ENCODE data around the gene PER1.

Gene PER1

GRCh38 chr17:8142158-8142886 lies 9.9 kb downstream of the PER1 start:
- H3K4me3 ChIP-seq (ENCODE audit: low read depth, low read length): no peak overlapping the region
- DNase-seq (ENCODE audit: low read depth): no peak
- TF ChIP-seq, protein P1, sequence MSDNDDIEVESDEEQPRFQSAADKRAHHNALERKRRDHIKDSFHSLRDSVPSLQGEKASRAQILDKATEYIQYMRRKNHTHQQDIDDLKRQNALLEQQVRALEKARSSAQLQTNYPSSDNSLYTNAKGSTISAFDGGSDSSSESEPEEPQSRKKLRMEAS (IDR thresholded peaks at IDR 0.05; ENCODE audit: low read depth, low read length): no peak
- TF ChIP-seq MYC (IDR thresholded peaks at IDR 0.05; ENCODE audit: low read depth, low read length) (no peak), POLR2A (IDR thresholded peaks at IDR 0.05; ENCODE audit: extremely low read depth, insufficient read length) (no peak)
- TF ChIP-seq, protein P2, sequence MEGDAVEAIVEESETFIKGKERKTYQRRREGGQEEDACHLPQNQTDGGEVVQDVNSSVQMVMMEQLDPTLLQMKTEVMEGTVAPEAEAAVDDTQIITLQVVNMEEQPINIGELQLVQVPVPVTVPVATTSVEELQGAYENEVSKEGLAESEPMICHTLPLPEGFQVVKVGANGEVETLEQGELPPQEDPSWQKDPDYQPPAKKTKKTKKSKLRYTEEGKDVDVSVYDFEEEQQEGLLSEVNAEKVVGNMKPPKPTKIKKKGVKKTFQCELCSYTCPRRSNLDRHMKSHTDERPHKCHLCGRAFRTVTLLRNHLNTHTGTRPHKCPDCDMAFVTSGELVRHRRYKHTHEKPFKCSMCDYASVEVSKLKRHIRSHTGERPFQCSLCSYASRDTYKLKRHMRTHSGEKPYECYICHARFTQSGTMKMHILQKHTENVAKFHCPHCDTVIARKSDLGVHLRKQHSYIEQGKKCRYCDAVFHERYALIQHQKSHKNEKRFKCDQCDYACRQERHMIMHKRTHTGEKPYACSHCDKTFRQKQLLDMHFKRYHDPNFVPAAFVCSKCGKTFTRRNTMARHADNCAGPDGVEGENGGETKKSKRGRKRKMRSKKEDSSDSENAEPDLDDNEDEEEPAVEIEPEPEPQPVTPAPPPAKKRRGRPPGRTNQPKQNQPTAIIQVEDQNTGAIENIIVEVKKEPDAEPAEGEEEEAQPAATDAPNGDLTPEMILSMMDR (IDR thresholded peaks at IDR 0.05; ENCODE audit: low read depth, low read length): no peak

DNA sequence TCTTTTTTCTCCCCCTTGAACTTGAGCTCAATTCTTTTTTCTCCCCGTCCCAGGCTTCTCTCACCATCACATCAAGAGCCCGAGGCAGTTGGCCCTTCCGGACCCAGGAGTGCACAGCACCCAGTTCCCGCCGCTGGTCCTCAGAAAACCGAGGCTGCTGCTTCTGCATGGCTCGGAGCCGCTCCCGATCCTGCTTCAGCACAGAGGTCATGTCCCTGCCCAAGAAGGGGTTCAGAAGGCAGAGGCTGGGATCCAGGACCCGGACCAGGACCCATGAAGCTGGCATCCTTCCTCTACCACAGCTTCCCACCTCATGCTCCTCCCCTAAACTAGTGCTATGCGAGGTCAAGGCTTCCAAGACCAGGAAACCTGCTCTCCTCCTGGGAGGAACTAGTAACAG lies 10.5 kb downstream of the PER1 start:
- DNase-seq (ENCODE audit: low read depth): no peak
- TF ChIP-seq POLR2A (IDR thresholded peaks at IDR 0.05; ENCODE audit: extremely low read depth, insufficient read length): no peak
- TF ChIP-seq MYC (IDR thresholded peaks at IDR 0.05; ENCODE audit: low read depth, low read length): no peak
- TF ChIP-seq, protein P1 (IDR thresholded peaks at IDR 0.05; ENCODE audit: low read depth, low read length): no peak
- TF ChIP-seq, protein P2 (IDR thresholded peaks at IDR 0.05; ENCODE audit: low read depth, low read length): no peak
- H3K4me3 ChIP-seq (ENCODE audit: low read depth, low read length): no peak overlapping the region

DNA sequence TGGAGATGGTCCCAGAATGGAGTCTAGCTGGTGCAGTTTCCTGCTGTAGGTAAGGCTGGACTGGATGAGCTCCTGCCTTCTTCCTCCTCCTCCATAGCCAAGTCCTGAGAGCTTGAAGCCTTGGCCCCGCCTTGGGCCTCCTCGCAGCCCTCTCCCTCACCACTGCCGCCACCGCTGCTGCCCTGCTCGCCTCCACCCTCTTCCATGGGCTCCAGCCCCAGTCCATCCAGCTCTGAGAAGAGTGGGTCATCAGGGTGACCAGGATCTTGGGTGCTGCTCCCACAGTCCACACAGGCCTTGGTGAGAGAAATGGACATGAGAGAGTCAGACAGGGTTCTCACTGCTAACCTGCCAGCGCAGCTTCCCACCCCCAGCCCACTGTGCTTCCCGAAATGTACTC lies 11.2 kb downstream of the PER1 start:
- no peak overlapping the region for H3K4me3 ChIP-seq (ENCODE audit: low read depth, low read length)
- DNase-seq (ENCODE audit: low read depth): no peak
- TF ChIP-seq, protein P2 (IDR thresholded peaks at IDR 0.05; ENCODE audit: low read depth, low read length): no peak
- TF ChIP-seq POLR2A (IDR thresholded peaks at IDR 0.05; ENCODE audit: extremely low read depth, insufficient read length) (no peak), MYC (IDR thresholded peaks at IDR 0.05; ENCODE audit: low read depth, low read length) (no peak)
- TF ChIP-seq, protein P1 (IDR thresholded peaks at IDR 0.05; ENCODE audit: low read depth, low read length): no peak

DNA sequence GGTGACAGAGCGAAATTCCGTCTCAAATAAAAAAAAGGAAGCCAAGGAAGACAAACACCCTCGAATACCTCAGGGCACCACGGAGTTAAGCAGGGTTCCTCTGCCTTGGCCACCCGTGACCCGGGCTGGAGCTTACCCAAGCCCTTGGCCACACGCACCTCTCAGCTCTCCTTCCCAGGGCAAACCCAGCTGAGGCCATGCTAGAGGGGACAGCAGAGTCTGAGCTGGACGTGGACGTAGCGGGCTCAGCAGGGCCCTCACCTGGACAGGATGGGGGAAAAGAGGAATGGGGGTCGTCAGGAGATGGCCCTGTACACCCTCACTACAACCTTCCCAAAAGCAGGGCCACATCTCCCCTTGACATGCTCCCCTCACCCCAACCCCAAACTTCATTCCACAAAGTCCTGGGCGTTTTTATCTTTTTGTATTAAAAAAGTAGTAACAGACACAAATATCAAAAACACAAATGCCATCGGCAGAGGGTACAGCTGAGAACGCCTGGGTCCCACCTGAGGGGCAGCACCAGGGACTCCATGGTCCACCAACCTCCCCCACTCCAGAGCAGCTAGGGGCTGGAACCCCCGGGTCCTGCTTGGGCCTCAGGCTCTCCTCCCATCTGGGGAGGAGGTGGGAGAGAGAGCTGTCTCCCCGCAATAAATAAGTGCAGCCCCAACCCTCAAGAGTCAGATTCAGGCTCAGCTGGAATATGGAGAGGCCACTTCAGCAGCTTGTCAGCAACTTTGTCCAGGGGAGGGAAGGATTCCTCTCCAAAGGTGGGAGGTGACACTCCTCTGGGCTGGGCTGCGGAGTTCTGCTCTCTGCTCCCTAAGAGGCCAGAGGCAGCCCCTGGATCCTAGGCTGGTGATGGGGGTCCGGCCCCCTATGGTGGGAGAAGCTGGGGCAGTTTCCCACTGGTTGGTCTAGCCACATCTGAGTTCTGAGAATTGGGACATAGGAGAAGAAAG lies 11.9 kb downstream of the PER1 start:
- H3K4me3 ChIP-seq (ENCODE audit: low read depth, low read length): no peak overlapping the region
- TF ChIP-seq POLR2A (IDR thresholded peaks at IDR 0.05; ENCODE audit: extremely low read depth, insufficient read length) (no peak), MYC (IDR thresholded peaks at IDR 0.05; ENCODE audit: low read depth, low read length) (no peak)
- TF ChIP-seq, protein P2 (IDR thresholded peaks at IDR 0.05; ENCODE audit: low read depth, low read length): no peak
- TF ChIP-seq, protein P1 (IDR thresholded peaks at IDR 0.05; ENCODE audit: low read depth, low read length): no peak
- DNase-seq (ENCODE audit: low read depth): no peak

- H3K4me3 ChIP-seq (ENCODE audit: low read depth, low read length): peak overlapping the region; percentile 69
- DNase-seq (ENCODE audit: low read depth): peak; percentile 93
- TF ChIP-seq, protein P2 (IDR thresholded peaks at IDR 0.05; ENCODE audit: low read depth, low read length): peak; percentile 71
- TF ChIP-seq POLR2A (IDR thresholded peaks at IDR 0.05; ENCODE audit: extremely low read depth, insufficient read length): peak; percentile 54
- peak; percentile 76 for TF ChIP-seq MYC (IDR thresholded peaks at IDR 0.05; ENCODE audit: low read depth, low read length)
- TF ChIP-seq, protein P1 (IDR thresholded peaks at IDR 0.05; ENCODE audit: low read depth, low read length): peak; percentile 82
Observed at GRCh38 chr17:8138672-8139371, 13.4 kb downstream of the PER1 start.

All from NB4 (cell line).